HG02840 (cell line): ENCODE results near the gene FOSL2.
"Not testable (repeated sequence)": the region's sequence is repeated elsewhere in the genome, so short reads cannot be mapped to it uniquely, and the experiment has no call there.

Source experiments
- ATAC-seq: cut with Tn5 transposase; IDR thresholded peaks from one replicate; pipeline ENCODE4 v1.9.1; 2021; ENCODE audit warnings: mild to moderate bottlenecking, moderate library complexity, moderate number of reproducible peaks; ENCODE audit not compliant: unreplicated experiment, low FRiP score

FOSL2 gene

GRCh38 chr2:28371728-28372127 lies 20.9 kb upstream of the FOSL2 start:
- ATAC-seq: not testable (repeated sequence)

- no peak for ATAC-seq
Measured at GRCh38 chr2:28373854-28374253, 18.8 kb upstream of the FOSL2 start.

- no peak for ATAC-seq
Measured at GRCh38 chr2:28374331-28374730, 18.3 kb upstream of the FOSL2 start.

- no peak for ATAC-seq
Measured at GRCh38 chr2:28375236-28375635, 17.4 kb upstream of the FOSL2 start.

- no peak for ATAC-seq
Measured at GRCh38 chr2:28375742-28376631, 16.7 kb upstream of the FOSL2 start.

- ATAC-seq: no peak
Measured at GRCh38 chr2:28377195-28377816, 15.4 kb upstream of the FOSL2 start.

GRCh38 chr2:28377984-28378678 lies 14.5 kb upstream of the FOSL2 start:
- no peak for ATAC-seq

- ATAC-seq: no peak
Measured at GRCh38 chr2:28378679-28379584, 13.7 kb upstream of the FOSL2 start.

- no peak for ATAC-seq
Measured at GRCh38 chr2:28380219-28380618, 12.4 kb upstream of the FOSL2 start.

- no peak for ATAC-seq
Measured at GRCh38 chr2:28381225-28382180, 11.2 kb upstream of the FOSL2 start.

GRCh38 chr2:28382755-28383154 lies 9.9 kb upstream of the FOSL2 start:
- ATAC-seq: no peak

GRCh38 chr2:28387082-28387960 lies 5.3 kb upstream of the FOSL2 start:
- no peak for ATAC-seq

- no peak for ATAC-seq
Measured at GRCh38 chr2:28389399-28390240, 3.0 kb upstream of the FOSL2 start.

GRCh38 chr2:28390241-28390745 lies 2.4 kb upstream of the FOSL2 start:
- ATAC-seq: no peak

GRCh38 chr2:28390746-28391563 lies 1.7 kb upstream of the FOSL2 start:
- ATAC-seq: no peak

GRCh38 chr2:28391564-28392296 lies 928 bp upstream of the FOSL2 start:
- peak; percentile 23 for ATAC-seq
